HT1080 (cell line): ENCODE data around the gene RILP. TPM values are rescaled to one million over a fixed set of nuclear protein-coding genes. Genes with fewer than 3 reads are reported as not detected.

Experiments
- DNase-seq: peaks from one replicate; pipeline ENCODE4 v3.0.0-alpha.2; 2015; ENCODE audit warnings: low read depth
- total RNA-seq: library from RNA; depleted of rRNA; stranded (reverse); fragments of >200 nt; shearing (Covaris generic); gene quantifications from 2 replicates; pipeline ENCODE4 v1.2.3, GENCODE V29; 2014

The RILP gene
- total RNA-seq, 1 experiment from 2014 or later: 8.0 TPM

DNA sequence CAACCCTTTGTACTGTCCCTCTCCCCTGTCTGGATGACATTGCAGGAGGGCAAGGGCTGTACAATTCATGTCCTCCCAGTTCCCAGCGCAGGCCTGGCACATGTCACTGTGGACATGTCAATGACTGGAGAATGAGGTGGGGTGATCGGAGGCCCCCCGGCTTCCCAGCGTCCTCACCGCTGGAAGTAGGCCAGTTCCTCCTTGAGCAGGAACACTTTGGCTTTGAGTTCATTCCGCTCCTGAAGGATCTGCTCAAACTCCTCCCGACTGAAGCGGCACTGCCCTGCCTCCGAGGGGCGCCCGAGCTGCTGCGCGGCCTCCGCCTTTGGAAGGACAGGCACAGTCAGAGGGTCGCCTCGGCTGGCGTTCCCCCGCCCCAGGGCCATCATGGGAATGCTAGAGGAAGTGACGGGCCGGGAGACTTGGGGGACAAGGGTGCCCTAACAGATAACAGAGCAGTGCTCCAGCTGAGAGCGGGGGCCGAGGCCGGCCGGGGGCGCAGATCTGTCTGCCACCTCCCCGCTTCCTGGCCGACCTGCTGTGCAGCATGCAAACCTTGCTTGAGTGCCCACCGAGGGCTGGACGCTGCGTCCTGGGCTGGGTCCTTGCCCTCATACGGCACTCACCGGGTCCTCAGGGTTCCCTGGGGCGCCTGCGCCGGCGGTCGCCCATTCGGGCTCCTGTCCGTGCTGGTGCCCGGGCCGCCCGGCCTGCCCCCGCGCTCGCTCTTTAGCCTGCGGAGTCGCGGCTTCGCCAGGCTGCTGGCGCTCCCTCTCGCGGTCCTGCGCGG, 1.3 kb downstream of the RILP start:
- DNase-seq: no peak

DNA sequence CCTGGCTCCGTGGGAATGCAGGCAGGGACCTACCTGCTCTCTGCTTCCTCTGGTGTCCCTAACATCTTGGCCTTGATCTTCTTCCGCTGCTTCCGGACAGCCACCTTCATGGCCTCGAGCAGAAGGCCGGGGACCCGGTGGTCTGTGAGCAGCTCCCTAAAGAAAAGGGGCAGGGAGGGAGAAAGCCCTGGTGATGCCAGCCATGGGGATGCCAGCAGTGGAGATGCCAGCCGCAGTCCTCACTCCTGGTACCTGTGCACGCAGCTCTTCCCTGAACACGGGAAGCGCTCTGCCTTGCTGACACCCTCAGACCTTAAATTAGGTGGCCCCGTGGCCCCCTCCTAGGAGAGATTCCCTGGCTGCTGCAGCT, 1.9 kb downstream of the RILP start:
- no peak for DNase-seq

DNA sequence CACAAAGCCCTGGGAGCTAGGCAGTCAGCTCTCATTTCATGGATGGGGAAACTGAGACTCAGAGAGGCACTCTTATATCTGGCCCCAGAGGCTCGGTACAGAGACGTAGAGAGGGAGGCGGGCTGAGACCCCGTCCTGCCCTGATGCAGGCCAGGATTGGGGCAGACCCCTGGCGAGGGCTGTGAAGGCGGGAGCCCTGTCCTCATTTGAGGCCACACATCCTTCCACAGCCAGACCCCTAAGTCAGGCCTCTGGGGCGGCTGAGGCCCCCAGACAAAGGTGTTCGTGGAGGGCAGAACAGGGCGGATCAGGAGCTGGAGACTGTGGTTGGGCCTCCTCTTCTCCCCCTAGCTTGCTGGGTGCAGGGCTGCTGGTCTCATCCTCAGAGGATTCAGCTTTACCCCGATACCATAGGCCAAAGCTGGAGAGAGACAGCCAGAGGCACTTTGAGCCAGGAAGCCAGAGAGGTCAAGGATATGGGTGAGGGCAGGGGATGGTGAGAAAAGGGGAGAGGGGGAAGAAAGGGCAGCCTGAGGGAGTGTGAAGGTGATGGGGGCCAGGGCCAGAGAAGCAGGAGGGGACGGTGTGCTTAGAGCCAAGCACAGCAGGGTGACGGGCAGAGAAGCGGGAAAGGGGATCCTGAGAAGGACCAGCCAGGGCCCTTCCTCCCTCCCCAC, 3.3 kb downstream of the RILP start:
- DNase-seq: no peak

DNA sequence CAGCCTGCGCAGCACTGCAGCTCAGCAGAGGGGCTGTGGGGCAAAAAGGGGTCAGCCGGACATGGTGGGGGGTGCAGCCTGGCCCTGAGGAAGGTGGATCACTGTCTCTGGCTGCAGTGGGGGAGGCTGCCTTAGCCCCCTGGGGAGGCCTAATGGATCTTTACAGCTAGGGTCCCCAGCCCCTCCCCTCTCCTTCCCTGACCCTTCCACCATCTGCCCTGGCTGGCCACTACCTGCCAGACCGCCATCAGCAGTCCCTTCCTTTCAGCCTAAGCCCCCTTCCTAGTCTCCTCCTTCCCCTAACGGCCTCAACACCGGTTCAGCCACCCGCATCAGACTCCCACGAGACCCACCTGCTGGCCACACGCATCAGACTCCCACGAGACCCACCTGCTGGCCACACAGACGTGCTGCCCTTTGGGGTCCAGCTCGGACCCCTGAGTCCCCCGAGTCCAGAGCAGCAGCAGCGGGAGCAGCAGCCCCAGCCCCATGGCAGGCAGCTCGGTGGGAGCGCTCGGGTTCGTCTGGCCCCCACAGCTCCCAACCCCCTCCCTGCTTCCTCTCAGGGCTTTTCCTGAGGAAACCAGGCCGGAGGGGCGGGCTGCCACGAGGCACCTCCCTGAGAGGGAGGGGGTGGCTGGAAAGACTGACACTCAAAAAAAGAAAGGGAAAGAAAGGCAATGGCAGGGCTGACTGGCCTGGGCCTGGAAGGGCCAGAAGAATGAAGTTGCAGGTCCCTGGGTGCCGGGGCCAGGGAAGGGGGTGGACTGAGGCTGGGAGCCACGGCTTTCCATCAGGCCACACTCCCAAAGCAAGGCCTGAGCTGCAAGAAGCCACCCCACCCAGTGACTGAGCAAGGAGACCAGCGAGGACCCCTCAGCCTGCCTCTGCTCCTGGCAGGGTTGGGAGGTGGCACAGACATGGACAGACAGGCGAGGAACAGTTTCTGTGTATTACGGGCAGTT, 4.2 kb downstream of the RILP start, which contains the start of gene SCARF1:
Gene SCARF1 (minus strand): TSS at position 526 of the 965 bp plus-strand sequence. CDS start 35 bp downstream, at position 491.
- no peak for DNase-seq

DNA sequence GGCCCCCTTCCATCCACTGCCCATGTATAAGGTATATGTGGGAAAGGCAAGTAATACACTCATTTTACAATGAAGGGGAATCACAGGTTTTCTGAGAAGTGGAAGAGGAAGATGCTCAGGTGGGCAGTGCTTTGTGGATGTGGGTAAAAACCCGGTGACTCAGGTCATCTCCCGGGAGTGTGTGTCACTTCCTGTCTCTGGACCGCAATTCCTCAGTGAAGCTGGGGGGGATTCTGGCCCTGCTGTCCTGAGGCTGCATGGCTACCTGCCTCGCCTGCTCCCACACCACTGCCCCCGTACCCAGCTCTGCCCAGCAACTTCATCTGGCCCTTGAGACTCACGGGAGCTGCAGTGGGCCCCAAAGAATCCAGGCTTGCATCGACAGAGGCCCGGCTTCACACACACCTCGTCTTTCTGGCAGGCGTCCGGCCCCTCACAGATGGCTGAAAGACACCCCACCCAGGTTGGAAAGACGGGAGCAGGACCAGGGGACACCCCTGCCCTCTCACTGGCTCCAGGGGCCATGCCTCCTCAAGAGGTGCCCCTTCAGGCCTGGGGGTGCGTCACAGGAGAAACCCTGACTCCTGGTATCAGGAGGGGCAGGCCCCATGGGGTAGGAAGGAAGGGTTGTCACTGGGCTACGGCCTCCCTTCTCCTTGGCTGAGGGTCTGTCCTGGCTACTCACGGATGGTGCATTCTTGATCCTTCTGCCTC, 5.0 kb downstream of the RILP start:
- peak; percentile 92 for DNase-seq

DNA sequence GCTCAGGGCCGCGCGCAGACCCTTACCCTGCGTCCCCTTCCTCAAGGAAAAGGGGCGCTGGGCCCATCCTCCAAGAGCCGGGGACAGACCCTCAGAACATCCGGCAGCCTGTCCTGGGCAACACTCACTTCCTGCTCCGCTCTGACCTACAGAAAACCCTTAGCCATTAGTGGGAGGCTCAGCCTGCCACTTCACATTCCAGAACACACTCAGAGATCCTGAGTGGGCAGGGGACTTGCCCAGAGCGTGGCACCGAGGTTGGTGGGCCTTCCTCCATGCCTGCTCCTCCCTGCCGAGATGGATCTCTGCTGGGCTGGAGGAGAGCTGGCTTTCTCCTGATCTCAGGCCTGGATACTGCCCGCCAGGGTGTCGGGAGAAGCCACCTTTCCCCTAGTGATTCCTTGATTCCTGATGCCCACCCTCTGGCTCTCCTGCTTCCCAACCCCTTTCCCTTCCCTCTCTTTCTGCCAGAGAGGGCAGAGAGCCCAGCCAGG, 5.6 kb downstream of the RILP start:
- DNase-seq: peak; percentile 51

DNA sequence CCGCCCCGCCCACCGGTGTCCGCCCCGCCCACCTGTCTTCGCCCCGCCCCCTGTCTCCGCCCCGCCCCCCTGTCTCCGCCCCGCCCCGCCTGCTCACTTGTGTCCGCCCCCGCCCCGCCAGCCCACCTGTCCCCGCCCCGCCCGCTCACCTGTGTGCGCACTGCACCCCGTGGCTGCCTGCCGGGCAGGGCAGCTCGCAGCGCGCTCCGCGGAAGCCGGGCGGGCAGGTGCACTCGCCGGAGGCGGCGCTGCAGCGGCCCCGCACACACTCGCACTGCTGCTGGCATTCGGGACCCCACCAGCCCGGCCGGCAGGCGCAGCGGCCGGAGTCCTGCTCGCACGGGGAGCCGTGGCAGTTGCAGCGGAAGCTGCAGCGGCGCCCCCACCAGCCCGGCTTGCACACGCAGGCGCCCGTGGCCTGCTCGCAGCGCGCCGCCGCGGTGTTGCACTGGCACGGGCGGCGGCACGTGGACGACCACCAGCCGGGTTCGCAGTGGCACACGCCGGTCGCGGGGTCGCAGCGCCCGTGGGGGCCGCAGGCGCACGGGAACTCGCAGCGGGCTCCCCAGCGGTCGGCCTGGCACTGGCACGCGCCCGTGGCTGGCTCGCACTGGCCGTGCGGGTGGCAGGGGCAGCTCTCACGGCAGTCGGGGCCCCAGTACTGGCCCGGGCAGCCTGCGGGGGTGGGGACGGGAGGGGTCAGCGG, 6.2 kb downstream of the RILP start:
- DNase-seq: no peak

DNA sequence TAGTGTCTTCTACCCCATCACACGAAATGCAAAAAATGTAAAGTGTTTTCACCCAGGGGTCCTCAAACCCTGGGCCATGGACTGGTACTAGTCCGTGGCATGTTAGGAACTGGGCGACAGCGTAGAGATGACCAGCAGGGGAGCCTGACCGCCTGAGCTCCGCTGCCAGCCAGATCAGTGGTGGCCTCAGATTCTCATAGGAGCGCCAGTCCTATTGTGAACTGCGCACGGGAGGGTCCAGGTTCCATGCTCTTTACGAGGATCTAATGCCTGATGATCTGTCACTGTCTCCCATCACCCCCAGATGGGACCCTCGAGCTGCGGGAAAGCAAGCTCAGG, 8.6 kb downstream of the RILP start:
- DNase-seq: no peak

DNA sequence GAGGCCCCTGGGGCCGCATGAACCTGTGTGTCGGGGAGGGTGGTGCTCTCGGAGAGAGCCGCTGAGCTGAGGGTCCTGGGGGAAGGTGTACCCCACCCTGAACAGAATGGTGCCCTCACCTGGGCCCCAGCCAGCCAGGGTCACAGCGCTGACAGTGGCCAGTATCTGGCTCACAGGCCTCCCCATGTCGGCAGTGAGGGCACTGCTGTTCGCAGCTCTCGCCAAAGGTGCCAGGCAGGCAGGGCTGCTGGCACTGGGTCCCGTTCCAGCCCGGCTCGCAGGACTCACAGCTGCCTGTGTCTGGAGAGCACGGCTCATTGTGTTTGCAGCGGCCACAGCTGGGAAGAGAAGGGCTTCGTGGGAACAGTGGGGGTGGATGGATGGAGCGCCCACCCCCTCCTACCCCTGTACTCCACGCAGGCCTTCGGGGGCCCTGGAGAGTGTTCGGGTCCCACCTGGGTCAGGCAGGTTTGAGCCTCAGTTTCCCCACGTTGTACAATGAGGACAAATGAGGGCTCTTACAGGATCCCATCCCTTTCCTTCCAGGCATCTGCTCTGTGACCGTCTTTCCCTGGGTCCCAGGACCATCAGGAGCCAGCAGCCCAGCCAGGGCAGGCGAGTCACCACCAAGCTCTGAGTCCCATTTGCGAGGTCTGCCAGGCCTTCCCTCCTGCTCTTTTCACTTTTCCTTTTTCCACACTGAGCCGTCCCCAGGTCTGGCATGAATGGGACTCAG, 9.2 kb downstream of the RILP start:
- DNase-seq: no peak

DNA sequence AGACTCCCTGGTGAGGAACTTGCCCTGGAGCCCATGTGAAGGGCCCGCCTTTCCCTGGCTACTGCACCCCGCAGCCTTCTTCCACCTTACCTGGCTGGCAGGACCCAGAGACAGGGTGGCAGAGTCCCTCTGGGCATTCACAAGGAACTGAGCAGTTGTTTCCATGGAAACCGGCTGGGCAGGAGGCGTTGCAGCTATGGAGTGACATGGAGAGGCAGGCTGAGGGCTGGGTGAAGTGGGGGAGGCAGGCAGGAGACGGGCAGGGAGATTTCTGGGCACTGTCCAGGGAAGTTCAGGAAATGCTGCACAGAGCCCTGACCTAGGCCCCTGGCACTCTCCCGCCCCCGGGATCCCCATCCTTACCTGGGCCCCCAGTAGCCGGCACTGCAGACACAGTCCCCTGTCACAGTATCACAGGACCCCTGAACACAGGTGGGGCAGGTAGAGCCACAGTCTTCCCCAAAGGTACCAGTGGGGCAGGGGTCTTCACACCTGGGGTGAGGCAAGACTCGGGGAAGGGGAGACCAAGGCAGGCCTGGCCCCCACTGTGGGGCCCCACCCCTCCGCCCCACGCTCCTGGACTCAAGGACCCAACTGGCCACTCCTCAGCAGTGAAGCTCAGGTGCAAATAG, 10.0 kb downstream of the RILP start:
- DNase-seq: no peak

DNA sequence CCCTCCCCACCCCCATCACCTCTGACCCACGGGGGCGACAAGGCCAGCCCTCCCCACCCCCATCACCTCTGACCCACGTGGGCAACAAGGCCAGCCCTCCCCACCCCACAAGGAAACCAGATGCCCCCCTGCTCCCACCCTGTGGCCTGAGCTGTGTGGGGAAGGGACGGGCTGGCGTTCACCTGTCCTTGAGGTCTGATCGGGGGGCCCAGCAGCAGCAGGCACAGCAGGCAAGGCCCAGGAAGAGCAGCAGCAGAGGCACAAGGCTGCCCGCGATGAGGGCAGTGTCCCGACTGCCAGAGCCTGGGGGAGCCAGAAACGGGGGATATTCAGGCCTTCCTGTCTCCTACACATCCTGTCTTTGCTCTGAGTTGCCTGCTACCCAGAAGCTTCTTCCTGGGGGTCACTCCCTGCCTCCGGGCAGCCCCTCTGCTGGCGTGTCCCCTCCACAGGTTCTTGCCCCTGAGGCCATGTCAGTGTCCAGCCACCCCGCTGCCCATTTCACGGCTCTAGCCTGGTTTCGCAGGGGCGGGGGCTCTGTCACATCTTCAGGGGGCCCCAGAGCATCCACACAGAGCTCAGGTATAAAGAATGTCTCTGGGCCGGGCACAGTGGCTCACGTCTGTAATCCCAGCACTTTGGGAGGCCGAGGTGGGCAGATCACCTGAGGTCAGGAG, 10.9 kb downstream of the RILP start:
- no peak for DNase-seq

DNA sequence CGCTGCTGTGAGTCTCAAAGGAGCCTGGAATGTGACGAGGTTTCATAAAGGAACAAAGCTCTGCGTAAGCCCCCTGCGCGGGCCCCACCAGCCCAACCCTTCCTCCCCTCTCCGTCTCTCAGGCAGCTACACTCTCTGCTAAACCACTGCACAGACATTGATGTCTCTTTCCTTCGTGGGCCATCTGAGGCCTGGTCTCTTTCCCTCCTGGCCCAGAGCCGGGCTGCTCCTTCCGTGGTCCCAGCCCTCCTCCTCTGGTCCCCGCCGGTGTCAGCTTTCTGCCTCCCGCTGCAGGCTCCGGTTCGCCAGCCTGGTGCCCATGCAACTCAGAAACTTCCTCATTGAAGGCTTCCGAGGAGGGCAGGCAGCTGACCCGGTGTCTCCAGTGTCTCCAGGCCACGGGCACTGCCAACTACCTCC, 11.5 kb downstream of the RILP start:
- no peak for DNase-seq

DNA sequence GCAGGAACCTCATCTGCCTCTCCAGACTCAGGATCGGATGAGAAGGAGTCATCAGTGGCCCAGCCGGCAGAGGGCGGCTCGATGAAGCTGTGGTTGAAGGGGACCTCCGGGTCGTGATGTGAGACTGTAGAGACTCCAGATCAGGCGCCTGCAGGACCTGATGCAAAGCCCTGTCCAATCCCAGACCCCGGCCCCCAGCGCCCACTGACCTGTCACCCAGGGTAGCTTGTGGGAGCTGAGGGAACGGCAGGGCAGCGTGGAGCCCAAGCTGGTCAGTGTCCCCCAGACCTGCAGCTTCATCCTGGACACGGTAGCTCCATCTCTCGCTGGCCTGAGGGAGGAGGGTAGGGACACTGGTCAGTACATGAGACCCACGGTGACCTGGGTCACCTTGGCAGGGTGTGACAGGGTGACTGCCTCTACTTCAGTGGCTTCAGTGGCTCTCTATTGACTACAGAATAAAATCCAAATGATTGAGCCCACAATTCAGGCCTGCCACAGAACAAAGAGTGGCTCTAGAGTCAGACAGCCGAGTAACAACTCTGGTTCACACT, 12.9 kb downstream of the RILP start:
- no peak for DNase-seq

DNA sequence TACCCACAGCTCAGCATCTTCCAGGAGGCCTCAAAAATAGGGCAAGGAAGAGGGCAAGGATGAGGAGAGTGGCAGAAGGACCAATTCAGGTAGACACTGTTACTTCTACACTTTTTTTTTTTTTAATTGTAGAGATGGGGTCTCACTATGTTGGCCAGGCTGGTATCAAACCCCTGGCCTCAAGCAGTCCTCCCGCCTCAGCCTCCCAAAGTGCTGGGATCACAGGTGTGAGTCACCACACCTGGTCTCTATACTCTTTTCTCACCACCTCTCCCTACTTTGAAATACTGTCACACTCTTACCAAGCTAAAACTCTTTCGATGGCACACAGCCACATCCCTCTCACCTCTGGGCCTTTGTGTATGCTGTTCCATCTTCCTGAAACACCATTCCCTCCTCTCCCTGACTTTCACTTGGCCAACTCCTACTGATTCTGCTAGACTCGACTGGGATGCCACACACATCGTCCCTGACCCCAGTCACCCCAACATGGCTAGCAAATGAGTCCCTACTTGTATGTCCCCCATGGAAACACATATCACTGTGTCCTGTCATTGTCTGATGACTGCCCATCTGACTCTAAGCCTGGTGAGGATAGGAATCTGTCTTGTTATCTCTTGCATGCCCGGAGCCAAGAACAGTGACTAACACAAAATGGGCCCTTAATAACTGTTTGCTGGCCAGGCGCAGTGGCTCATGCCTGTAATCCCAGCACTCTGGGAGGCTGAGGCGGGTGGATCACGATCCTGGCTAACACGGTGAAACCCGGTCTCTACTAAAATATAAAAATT, 13.8 kb downstream of the RILP start:
- no peak for DNase-seq

DNA sequence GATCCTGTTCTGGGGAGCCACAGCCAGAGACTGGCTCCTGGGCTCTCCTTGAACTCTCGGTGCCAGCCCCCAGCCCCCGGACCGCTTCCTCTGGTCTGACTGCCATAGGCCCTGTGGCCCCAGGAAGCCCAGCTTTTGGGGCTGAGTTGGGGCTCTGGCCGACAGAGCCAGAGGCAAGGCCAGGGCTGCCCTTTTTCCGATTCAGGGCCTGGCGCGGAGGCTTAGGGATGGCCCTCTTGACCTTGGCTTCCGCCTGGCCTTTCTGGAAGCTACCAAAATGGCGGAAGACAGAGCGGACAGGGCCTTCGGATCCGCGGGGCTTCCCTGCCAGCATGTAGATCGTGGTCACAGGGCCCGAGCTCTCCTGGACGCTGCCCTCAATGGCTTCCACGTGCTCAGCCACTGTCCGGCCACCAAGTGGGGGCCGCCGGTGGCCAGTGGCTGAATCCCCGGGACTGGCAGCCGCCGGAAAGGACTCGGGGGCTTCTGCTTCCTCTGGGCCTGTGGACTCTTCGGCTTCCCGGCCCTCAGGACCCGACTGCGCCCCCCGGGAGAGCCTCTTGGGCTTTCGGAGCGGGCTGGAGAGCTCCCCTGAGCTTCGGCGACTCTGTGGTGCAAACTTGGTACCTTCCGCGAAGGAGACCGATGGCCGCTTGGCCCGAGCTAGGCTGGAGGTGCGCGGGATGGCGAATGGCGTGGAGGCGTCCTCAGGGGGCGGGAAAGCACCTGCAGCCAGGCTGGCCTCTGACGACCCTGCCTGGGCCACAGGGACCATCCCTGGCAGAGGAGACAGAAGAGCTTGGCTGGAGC, 14.6 kb downstream of the RILP start:
- DNase-seq: no peak

DNA sequence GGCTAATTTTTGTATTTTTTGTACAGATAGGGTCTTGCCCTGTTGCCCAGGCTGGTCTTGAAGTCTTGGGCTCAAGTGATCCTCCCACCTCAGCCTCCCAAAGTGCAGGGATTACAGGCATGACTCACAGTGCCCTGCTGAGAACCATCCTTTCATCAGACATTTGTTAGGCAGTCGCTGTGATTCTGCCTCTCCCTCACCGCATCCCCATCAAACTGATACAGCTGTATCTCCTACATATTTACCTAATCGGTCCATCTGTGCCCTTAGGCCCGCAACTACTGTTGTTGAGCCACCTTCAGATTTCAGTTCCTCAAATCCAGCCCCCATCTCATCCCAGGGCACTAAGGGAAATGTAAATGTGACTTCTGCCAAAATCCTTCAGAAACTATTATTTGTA, 19.0 kb downstream of the RILP start:
- peak; percentile 48 for DNase-seq
